ENCODE data around the gene KRTAP1-3.

GRCh38 chr17:40984226-40984625, 50.4 kb downstream of the KRTAP1-3 start, which contains the start of gene KRT40:
- no peak for TF ChIP-seq CTCF (IDR thresholded peaks at IDR 0.05; ENCODE audit: low read depth, low read length)
- TF ChIP-seq POLR2A (IDR thresholded peaks at IDR 0.05; ENCODE audit: extremely low read depth, insufficient read length) = no peak
